Measurements from ENCODE around the gene GTPBP4. TPM values are rescaled to one million over a fixed set of nuclear protein-coding genes. Genes with fewer than 3 reads are reported as not detected.

GTPBP4 gene
- total and polyA plus RNA-seq, 9 donors: 29.0 to 55.1 (median 47.3) TPM

GRCh38 chr10:949446-949845 lies 38.8 kb upstream of the GTPBP4 start:
- WGBS (ENCODE audit: insufficient coverage): 79% methylated on average over 5 of the region's 9 CpGs
- H3K4me1 ChIP-seq (ENCODE audit: control insufficient read depth, insufficient read depth, low read length): no peaks in the 10 kb centered on the region
- H3K27ac ChIP-seq (ENCODE audit: low read length): no peak overlapping the region
- peaks cover 6% of the 10 kb centered on the region for H3K27me3 ChIP-seq (ENCODE audit: control insufficient read depth, insufficient read depth, low read length)
- no peaks in the 10 kb centered on the region for H3K36me3 ChIP-seq (ENCODE audit: control insufficient read depth, insufficient read depth, low read length)
- DNase-seq: no peak
- no peak overlapping the region for H3K4me3 ChIP-seq (ENCODE audit: low read length)
- H3K9me3 ChIP-seq (replicated peaks; ENCODE audit: control insufficient read depth, low read depth, low read length): no peaks in the 10 kb centered on the region

DNA sequence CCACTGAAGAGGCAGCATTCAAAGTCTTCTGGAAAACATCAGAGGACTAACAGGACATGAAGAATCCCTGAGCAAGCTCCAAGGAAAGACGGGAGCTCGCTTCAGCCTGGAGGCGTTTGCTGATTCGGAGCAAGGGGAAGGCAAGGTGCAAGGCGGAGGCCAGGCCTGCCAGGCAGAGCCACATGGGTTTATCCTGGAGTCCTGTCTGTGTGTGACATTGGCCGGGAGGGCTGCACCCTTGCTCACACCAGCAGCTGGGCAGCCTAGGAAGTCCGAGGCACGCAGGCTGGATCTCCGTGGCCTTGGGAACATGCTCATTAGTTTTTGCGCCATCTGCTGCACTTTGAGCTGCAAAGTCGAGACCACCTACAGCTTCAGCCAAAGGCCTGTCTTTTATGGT lies 34.4 kb upstream of the GTPBP4 start:
- H3K36me3 ChIP-seq (ENCODE audit: control insufficient read depth, insufficient read depth, low read length): no peaks in the 10 kb centered on the region
- no peaks in the 10 kb centered on the region for H3K4me1 ChIP-seq (ENCODE audit: control insufficient read depth, insufficient read depth, low read length)
- no peak overlapping the region for H3K4me3 ChIP-seq (ENCODE audit: low read length)
- peaks cover 19% of the 10 kb centered on the region for H3K27me3 ChIP-seq (ENCODE audit: control insufficient read depth, insufficient read depth, low read length)
- no peak overlapping the region for H3K27ac ChIP-seq (ENCODE audit: low read length)
- WGBS (ENCODE audit: insufficient coverage): 77% methylated on average over 11 of the region's 11 CpGs
- H3K9me3 ChIP-seq (replicated peaks; ENCODE audit: control insufficient read depth, low read depth, low read length): no peaks in the 10 kb centered on the region
- no peak for DNase-seq

GRCh38 chr10:954396-954795 lies 33.8 kb upstream of the GTPBP4 start:
- Histone ChIP-seq H3K4me3 (ENCODE audit: low read length) (no peak overlapping the region), H3K27me3 (ENCODE audit: control insufficient read depth, insufficient read depth, low read length) (peaks cover 23% of the 10 kb centered on the region), H3K4me1 (ENCODE audit: control insufficient read depth, insufficient read depth, low read length) (no peaks in the 10 kb centered on the region), H3K36me3 (ENCODE audit: control insufficient read depth, insufficient read depth, low read length) (no peaks in the 10 kb centered on the region), H3K9me3 (replicated peaks; ENCODE audit: control insufficient read depth, low read depth, low read length) (no peaks in the 10 kb centered on the region), H3K27ac (ENCODE audit: low read length) (no peak overlapping the region)
- no peak for DNase-seq
- WGBS (ENCODE audit: insufficient coverage): 91% methylated on average over 19 of the region's 21 CpGs

GRCh38 chr10:955127-955819 lies 33.0 kb upstream of the GTPBP4 start:
- Histone ChIP-seq H3K36me3 (ENCODE audit: control insufficient read depth, insufficient read depth, low read length) (no peaks in the 10 kb centered on the region), H3K27me3 (ENCODE audit: control insufficient read depth, insufficient read depth, low read length) (peaks cover 23% of the 10 kb centered on the region), H3K4me3 (ENCODE audit: low read length) (no peak overlapping the region), H3K9me3 (replicated peaks; ENCODE audit: control insufficient read depth, low read depth, low read length) (no peaks in the 10 kb centered on the region), H3K27ac (ENCODE audit: low read length) (no peak overlapping the region), H3K4me1 (ENCODE audit: control insufficient read depth, insufficient read depth, low read length) (no peaks in the 10 kb centered on the region)
- DNase-seq: no peak
- WGBS (ENCODE audit: insufficient coverage): 23% methylated on average over 6 of the region's 13 CpGs

DNA sequence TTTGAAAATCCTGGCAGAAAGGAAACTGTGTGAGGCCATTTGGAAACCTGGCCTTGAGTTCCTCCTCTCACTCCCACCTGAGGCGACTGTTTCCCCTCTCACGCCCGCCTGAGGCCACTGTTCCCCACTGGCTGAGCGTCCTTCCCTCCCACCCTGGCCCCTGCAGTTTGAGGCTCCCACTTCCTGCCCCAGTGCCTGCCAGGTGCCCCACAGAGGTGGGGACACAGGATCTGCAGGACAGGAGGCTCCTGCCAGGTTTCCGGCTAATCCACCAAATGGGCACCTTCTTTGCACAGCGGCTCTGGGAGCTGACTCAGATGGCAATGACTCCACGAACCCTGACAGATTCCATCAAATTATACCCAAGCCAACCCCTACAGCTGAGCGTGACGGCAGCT lies 32.4 kb upstream of the GTPBP4 start:
- Histone ChIP-seq H3K27ac (ENCODE audit: low read length) (no peak overlapping the region), H3K9me3 (replicated peaks; ENCODE audit: control insufficient read depth, low read depth, low read length) (no peaks in the 10 kb centered on the region), H3K4me1 (ENCODE audit: control insufficient read depth, insufficient read depth, low read length) (no peaks in the 10 kb centered on the region), H3K36me3 (ENCODE audit: control insufficient read depth, insufficient read depth, low read length) (no peaks in the 10 kb centered on the region), H3K4me3 (ENCODE audit: low read length) (no peak overlapping the region), H3K27me3 (ENCODE audit: control insufficient read depth, insufficient read depth, low read length) (peaks cover 23% of the 10 kb centered on the region)
- no peak for DNase-seq
- 71% methylated on average over 8 of the region's 9 CpGs for WGBS (ENCODE audit: insufficient coverage)

GRCh38 chr10:958106-958505 lies 30.1 kb upstream of the GTPBP4 start:
- H3K27ac ChIP-seq (ENCODE audit: low read length): no peak overlapping the region
- DNase-seq: no peak
- H3K4me3 ChIP-seq (ENCODE audit: low read length): no peak overlapping the region
- no peaks in the 10 kb centered on the region for H3K36me3 ChIP-seq (ENCODE audit: control insufficient read depth, insufficient read depth, low read length)
- no peaks in the 10 kb centered on the region for H3K4me1 ChIP-seq (ENCODE audit: control insufficient read depth, insufficient read depth, low read length)
- 90% methylated on average over 9 of the region's 9 CpGs for WGBS (ENCODE audit: insufficient coverage)
- H3K27me3 ChIP-seq (ENCODE audit: control insufficient read depth, insufficient read depth, low read length): peaks cover 23% of the 10 kb centered on the region
- H3K9me3 ChIP-seq (replicated peaks; ENCODE audit: control insufficient read depth, low read depth, low read length): no peaks in the 10 kb centered on the region

DNA sequence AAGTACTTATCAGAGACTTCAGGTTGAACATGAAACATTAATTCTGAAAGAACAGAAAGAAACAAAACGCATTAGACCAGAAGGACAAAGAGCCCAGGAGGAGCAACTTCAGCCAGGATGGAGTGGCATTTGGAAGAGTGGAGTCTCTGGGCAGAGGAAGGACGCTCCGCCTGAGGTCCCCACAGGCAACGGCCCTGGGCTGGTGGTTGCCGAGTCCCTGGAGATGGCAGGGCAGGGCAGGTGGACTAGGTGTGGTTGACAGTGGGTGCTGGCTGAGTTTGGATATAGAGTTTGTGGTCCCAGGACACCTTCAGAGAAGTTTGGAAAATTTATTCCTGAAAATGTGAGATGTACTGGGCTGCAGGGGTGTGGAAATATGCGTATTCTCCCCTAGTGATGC lies 29.4 kb upstream of the GTPBP4 start:
- DNase-seq: no peak
- Histone ChIP-seq H3K9me3 (replicated peaks; ENCODE audit: control insufficient read depth, low read depth, low read length) (no peaks in the 10 kb centered on the region), H3K27ac (ENCODE audit: low read length) (no peak overlapping the region), H3K4me1 (ENCODE audit: control insufficient read depth, insufficient read depth, low read length) (no peaks in the 10 kb centered on the region), H3K4me3 (ENCODE audit: low read length) (no peak overlapping the region), H3K36me3 (ENCODE audit: control insufficient read depth, insufficient read depth, low read length) (no peaks in the 10 kb centered on the region), H3K27me3 (ENCODE audit: control insufficient read depth, insufficient read depth, low read length) (peaks cover 19% of the 10 kb centered on the region)
- WGBS (ENCODE audit: insufficient coverage): 83% methylated on average over 5 of the region's 6 CpGs

DNA sequence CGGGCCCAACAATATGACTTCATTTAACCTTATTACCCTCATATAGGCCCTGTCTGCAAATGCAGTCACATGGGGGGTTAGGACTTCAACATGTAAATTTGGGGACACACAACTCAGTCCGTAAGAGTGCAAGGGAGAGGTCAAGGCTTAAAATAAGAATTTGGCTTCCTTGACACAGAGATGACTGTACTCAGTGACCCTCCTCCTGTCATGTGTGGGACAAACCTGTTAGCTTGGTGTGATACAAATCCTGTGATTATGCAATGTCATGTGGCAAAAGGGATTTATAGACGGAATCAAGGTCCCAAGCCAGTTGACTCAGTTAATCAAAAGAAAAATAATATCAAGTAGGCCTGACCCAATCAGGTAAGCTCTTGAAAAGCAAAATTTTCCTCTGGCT lies 25.9 kb upstream of the GTPBP4 start:
- H3K27ac ChIP-seq (ENCODE audit: low read length): no peak overlapping the region
- 73% methylated on average over 2 of the region's 3 CpGs for WGBS (ENCODE audit: insufficient coverage)
- no peaks in the 10 kb centered on the region for H3K9me3 ChIP-seq (replicated peaks; ENCODE audit: control insufficient read depth, low read depth, low read length)
- peaks cover 12% of the 10 kb centered on the region for H3K27me3 ChIP-seq (ENCODE audit: control insufficient read depth, insufficient read depth, low read length)
- no peaks in the 10 kb centered on the region for H3K36me3 ChIP-seq (ENCODE audit: control insufficient read depth, insufficient read depth, low read length)
- H3K4me3 ChIP-seq (ENCODE audit: low read length): no peak overlapping the region
- no peak for DNase-seq
- H3K4me1 ChIP-seq (ENCODE audit: control insufficient read depth, insufficient read depth, low read length): no peaks in the 10 kb centered on the region

- no peaks in the 10 kb centered on the region for H3K9me3 ChIP-seq (replicated peaks; ENCODE audit: control insufficient read depth, low read depth, low read length)
- no peak overlapping the region for H3K27ac ChIP-seq (ENCODE audit: low read length)
- H3K36me3 ChIP-seq (ENCODE audit: control insufficient read depth, insufficient read depth, low read length): no peaks in the 10 kb centered on the region
- H3K4me1 ChIP-seq (ENCODE audit: control insufficient read depth, insufficient read depth, low read length): no peaks in the 10 kb centered on the region
- H3K4me3 ChIP-seq (ENCODE audit: low read length): no peak overlapping the region
- WGBS (ENCODE audit: insufficient coverage): 83% methylated on average over 4 of the region's 5 CpGs
- peaks cover 10% of the 10 kb centered on the region for H3K27me3 ChIP-seq (ENCODE audit: control insufficient read depth, insufficient read depth, low read length)
- no peak for DNase-seq
Measured at GRCh38 chr10:963186-963585, 25.0 kb upstream of the GTPBP4 start.

DNA sequence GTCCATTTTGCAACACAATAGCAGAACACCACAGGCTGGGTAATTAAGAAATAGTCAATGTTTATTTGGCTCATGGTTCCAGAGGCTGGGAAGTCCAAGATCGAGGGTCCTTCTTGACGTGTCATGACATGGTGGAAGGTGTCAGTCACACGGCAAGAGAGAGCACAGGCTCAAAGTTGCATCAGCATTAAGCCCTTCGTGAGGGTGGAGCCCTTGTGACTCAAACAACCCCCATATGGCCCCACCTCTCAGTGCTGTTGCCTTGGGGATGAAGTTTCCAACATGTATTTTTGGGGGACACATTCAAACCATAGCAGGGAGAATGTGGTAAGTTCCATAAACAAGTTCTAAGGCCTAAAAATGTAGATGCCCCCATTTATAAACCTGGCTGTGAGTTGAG lies 24.6 kb upstream of the GTPBP4 start:
- Histone ChIP-seq H3K27ac (ENCODE audit: low read length) (no peak overlapping the region), H3K9me3 (replicated peaks; ENCODE audit: control insufficient read depth, low read depth, low read length) (no peaks in the 10 kb centered on the region), H3K27me3 (ENCODE audit: control insufficient read depth, insufficient read depth, low read length) (peaks cover 5% of the 10 kb centered on the region), H3K4me1 (ENCODE audit: control insufficient read depth, insufficient read depth, low read length) (no peaks in the 10 kb centered on the region), H3K36me3 (ENCODE audit: control insufficient read depth, insufficient read depth, low read length) (no peaks in the 10 kb centered on the region), H3K4me3 (ENCODE audit: low read length) (no peak overlapping the region)
- no CpG with 5 or more reads among the region's 4 CpGs for WGBS (ENCODE audit: insufficient coverage)
- DNase-seq: no peak

Data from muscle of leg (tissue), 11 donors.